SK-N-SH (cell line): ENCODE results near the gene FBXO42.

ENCODE experiments used
- RAD21 ChIP-seq: IDR thresholded peaks from 2 replicates; pipeline ENCODE4 v1.6.1; 2012; ENCODE audit warnings: mild to moderate bottlenecking, low read length
- TF ChIP-seq, protein P1 (sequence below): fragments of 150-350 bp; IDR thresholded peaks from 2 replicates; pipeline ENCODE4 v1.6.1; 2017; ENCODE audit warnings: antibody characterized with exemption, low read length, low read depth, borderline replicate concordance

DNA sequence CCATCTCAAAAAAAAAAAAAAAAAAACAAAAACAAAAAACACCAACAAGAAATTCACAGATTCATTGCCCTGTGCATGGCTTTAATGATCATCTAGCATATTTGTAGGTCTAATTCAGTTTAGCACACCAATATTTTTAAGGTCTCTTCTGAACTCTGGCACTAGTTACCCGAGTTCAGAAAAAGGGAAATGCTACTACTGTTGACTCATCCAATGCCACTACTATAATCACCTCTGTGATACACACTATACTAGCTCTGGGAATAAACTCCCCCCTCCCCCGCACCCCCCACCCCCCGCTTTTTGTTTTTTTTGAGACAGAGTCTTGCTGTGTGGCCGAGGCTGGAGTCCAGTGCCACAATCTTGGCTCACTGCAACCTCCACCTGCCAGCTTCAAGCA lies 55.6 kb downstream of the FBXO42 start:
- TF ChIP-seq, protein P1, sequence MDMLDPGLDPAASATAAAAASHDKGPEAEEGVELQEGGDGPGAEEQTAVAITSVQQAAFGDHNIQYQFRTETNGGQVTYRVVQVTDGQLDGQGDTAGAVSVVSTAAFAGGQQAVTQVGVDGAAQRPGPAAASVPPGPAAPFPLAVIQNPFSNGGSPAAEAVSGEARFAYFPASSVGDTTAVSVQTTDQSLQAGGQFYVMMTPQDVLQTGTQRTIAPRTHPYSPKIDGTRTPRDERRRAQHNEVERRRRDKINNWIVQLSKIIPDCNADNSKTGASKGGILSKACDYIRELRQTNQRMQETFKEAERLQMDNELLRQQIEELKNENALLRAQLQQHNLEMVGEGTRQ: no peak
- no peak for TF ChIP-seq RAD21
